Right lobe of liver (tissue), 6 donors: ENCODE data around the gene EMX1. TPM values are rescaled to one million over a fixed set of nuclear protein-coding genes. Genes with fewer than 3 reads are reported as not detected.

Experiments used
- ATAC-seq, 4 donors: fragments of 200-7000 bp; cut with Tn5 transposase; one replicate each; pipeline ENCODE4 v1.9.1; 2020; ENCODE audit warnings: mild to moderate bottlenecking in 4 of 4, moderate library complexity in 4 of 4
- DNase-seq, 3 donors: peaks; one replicate each; pipeline ENCODE4 v3.0.0-alpha.2; 2020
- H3K27ac ChIP-seq, 3 donors: fragments of 200-600 bp; one replicate each; pipeline ENCODE4 v1.8.0; 2022
- H3K27me3 ChIP-seq, 2 donors: fragments of 200-600 bp; one replicate each; pipeline ENCODE4 v1.8.0; 2022
- H3K36me3 ChIP-seq, 4 donors: fragments of 200-600 bp; sonication (generic) in 1 of 4; one replicate each; pipeline versions ENCODE4 v1.5.1 to v1.8.0; 2017 to 2022; ENCODE audit warnings: control low read depth in 1 of 4
- H3K4me1 ChIP-seq, 4 donors: fragments of 200-600 bp; sonication (generic) in 1 of 4; one replicate each; pipeline versions ENCODE4 v1.5.1 to v1.8.0; 2017 to 2022; ENCODE audit warnings: control low read depth in 1 of 4
- H3K4me3 ChIP-seq, 3 donors: fragments of 200-600 bp; one replicate each; pipeline ENCODE4 v1.8.0; 2022
- H3K9me3 ChIP-seq, 4 donors: fragments of 200-600 bp; sonication (generic) in 1 of 4; one replicate each; pipeline versions ENCODE4 v1.5.1 to v1.8.0; 2017 to 2022; ENCODE audit warnings: control low read depth in 1 of 4
- CTCF ChIP-seq, 4 donors: fragments of 200-600 bp in 3 of 4; fragments of 450-650 bp in 1 of 4; IDR thresholded peaks; one replicate each; pipeline versions ENCODE4 v1.5.1 to v1.8.0; 2016 to 2022; ENCODE audit warnings: antibody characterized with exemption in 4 of 4, mild to moderate bottlenecking in 2 of 4
- POLR2A ChIP-seq: fragments of 450-650 bp; IDR thresholded peaks from one replicate; pipeline ENCODE4 v1.6.1; 2017; ENCODE audit warnings: antibody characterized with exemption, mild to moderate bottlenecking
- WGBS: methylation state at CpG from one replicate; pipeline ENCODE4 v1.1.6; 2018; ENCODE audit warnings: low coverage, low lambda C conversion rate; ENCODE audit not compliant: insufficient coverage; ENCODE audit errors: missing lambda C conversion rate; 5-methylcytosine and 5-hydroxymethylcytosine counted together
- intact Hi-C, 2 donors: fragments of 100-400 bp; cut with DNase I; formaldehyde crosslinking; loops; one replicate each; pipeline versions ENCODE4 v1.11.2 to v1.14.1; 2022
- total RNA-seq, 6 experiments: library from RNA; depleted of rRNA in 2 of 6; stranded (reverse); fragments of >200 nt in 2 of 6; fragmentation: NEBNext Ultra II Directional in 3 of 6; extraction: Animal tissue kit (Norgen Biotek cat#: 25700) in 3 of 6; gene quantifications; one replicate each; pipeline versions ENCODE4 v1.1.0 to v1.2.4, GENCODE V29; 2016 to 2023
- donor health status: DM: no; HTN: yes; CAD: no.
- donor health status: DM: no; HTN: no; CAD: no.
- donor health status: DM: no; HTN: no; CAD: no.
- donor health status: DM: no; HTN: yes; CAD: no.
- donor health status: DM: no; HTN: yes; CAD: no.

The EMX1 gene
- total RNA-seq, 6 experiments from 2014 or later, result 0.25 to 0.49 (median 0.29) TPM; not detected in 3

GRCh38 chr2:72973137-72973535 is 55.8 kb downstream of the EMX1 start:
- intact Hi-C loops, result no loop called here
- peak in 1 of 4 donors; percentile 25 for ATAC-seq
- DNase-seq, result no peak
- no peak for TF ChIP-seq CTCF (IDR thresholded peaks at IDR 0.05)
- no peak for TF ChIP-seq POLR2A
- Histone ChIP-seq H3K36me3 (peaks cover 0 to 30% (median 3%) of the 10 kb centered on the region in 4 donors), H3K27me3 (no peaks in the 10 kb centered on the region), H3K9me3 (no peaks in the 10 kb centered on the region), H3K27ac (no peak overlapping the region), H3K4me3 (no peak overlapping the region), H3K4me1 (no peaks in the 10 kb centered on the region)
- 100% methylated on average over 1 of the region's 8 CpGs for WGBS

GRCh38 chr2:72973566-72974435 is 56.5 kb downstream of the EMX1 start:
- Histone ChIP-seq H3K27me3 (no peaks in the 10 kb centered on the region), H3K4me1 (no peaks in the 10 kb centered on the region), H3K27ac (no peak overlapping the region), H3K9me3 (no peaks in the 10 kb centered on the region), H3K36me3 (peaks cover 0 to 33% (median 3%) of the 10 kb centered on the region in 4 donors), H3K4me3 (no peak overlapping the region)
- ATAC-seq, result peak; percentile 84 to 88 (median 84)
- TF ChIP-seq POLR2A (no peak), CTCF (IDR thresholded peaks at IDR 0.05) (peak; percentile 54 to 75 (median 70))
- intact Hi-C loops, result no loop called here
- DNase-seq, result peak in 1 of 3 donors; percentile 61
- 53% methylated on average over 4 of the region's 12 CpGs for WGBS

GRCh38 chr2:72974436-72974754 is 57.1 kb downstream of the EMX1 start:
- DNase-seq, result no peak
- Histone ChIP-seq H3K36me3 (peaks cover 0 to 33% (median 3%) of the 10 kb centered on the region in 4 donors), H3K4me3 (no peak overlapping the region), H3K27me3 (no peaks in the 10 kb centered on the region), H3K4me1 (no peaks in the 10 kb centered on the region), H3K9me3 (no peaks in the 10 kb centered on the region), H3K27ac (no peak overlapping the region)
- 35% methylated on average over 2 of the region's 2 CpGs for WGBS
- ATAC-seq, result no peak
- intact Hi-C loops, result no loop called here
- TF ChIP-seq POLR2A (no peak), CTCF (IDR thresholded peaks at IDR 0.05) (no peak)

GRCh38 chr2:72975017-72975416 is 57.7 kb downstream of the EMX1 start:
- Histone ChIP-seq H3K9me3 (no peaks in the 10 kb centered on the region), H3K4me1 (no peaks in the 10 kb centered on the region), H3K36me3 (peaks cover 0 to 33% (median 3%) of the 10 kb centered on the region in 4 donors), H3K27me3 (no peaks in the 10 kb centered on the region), H3K4me3 (no peak overlapping the region), H3K27ac (no peak overlapping the region)
- intact Hi-C loops, result no loop called here
- WGBS, result 76% methylated on average over 3 of the region's 3 CpGs
- no peak for TF ChIP-seq POLR2A
- no peak for TF ChIP-seq CTCF (IDR thresholded peaks at IDR 0.05)
- DNase-seq (no peak), ATAC-seq (no peak)
